Cardiac ventricle fibroblast (primary cell): ENCODE data around the gene TWNK. TPM values are rescaled to one million over a fixed set of nuclear protein-coding genes. Genes with fewer than 3 reads are reported as not detected.

Source experiments
- total RNA-seq: library from RNA; depleted of rRNA; stranded (reverse); fragments of >200 nt; gene quantifications from 2 replicates; pipeline ENCODE4 v1.2.3, GENCODE V29; 2015

TWNK gene
- 7.0 and 9.9 TPM in 2 replicates for total RNA-seq

DNA sequence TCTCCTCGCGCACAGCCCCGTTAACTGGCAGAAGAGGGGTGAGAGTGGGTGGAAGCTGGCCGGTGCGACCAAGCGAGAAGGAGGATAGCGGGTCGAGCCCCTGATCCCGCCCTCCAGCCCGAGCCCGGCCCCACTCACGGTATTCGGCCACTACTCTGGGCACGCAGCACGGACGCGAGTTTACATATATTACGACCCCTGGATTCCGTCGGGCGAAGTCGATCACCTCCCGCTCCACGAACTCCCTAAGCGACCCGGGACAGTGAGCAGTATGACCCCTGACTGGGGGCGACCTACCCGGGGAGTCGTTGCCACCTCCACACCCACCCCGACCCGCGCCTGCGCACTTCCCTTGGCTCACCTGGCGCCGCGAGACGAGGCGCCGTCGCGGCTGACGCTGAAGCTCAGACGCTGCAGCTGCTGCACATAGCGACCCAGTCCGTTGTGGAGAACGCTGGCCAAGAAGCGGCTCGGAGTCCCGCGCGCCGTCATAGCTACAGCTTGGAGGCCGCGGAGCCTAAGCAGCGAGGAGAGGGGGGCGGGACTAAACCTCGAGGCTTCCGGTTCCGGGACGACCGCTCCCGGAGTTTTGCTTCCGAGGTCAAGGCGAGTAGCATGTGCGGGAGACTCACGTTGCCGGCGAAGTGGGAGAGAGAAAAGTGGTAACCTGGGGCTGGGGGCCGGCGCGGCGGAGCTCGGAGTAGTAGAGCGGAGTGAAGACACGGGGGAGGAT is at the start of gene TWNK, which contains the start of gene MRPL43:
TSS of gene TWNK (plus strand) at position 592 of the 733 bp plus-strand sequence. CDS start 668 bp downstream, outside the sequence.
TSS of gene MRPL43 (minus strand) at position 546 of the 733 bp plus-strand sequence. CDS start at position 492, 54 bp downstream.

DNA sequence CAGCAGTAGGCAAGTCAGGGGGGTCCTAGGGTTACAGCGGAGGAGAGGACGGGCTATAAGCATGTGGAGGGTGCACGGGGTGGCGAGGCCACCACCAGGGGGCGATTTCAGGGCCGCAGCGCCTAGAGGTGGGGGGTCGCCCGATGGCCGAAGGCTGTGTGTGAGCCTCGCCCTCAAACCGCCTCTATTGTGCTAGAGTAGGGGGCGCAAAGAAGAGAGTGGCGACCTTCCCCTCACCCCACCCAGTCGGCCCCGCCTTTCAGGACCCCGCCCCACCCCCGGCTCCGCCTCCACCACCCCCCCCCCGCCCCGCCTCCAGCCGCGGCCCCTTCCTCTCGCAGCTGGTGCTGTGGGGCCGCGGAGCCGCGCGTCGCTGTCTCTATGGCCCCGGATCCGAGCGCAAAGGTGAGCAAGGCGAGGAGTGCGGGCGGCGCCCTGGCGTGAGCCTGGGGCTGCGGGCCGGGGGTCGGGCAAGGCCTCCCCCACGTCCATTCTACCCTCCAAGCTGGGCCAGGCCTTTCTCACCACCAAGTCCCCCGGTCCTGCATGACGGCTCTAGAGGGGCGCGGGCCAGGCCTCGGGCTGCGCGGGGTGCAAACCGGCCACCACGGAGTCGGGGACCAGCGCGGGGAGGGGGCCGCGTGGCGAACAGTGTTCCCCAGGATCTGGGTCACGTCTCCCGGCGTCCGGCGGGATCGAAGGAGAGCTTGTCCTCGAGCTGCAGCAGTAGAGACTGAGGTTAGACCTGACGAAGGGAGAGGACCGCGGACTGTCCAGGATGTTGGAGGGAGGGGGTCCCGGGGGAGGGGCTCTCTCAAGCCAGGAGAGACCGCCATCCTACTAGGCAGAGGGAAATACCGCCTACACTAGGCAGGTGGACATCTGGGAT is 17.9 kb upstream of the TWNK start, which contains the start of gene SEMA4G:
TSS of gene SEMA4G (plus strand) at position 318 of the 889 bp plus-strand sequence. CDS start 3,409 bp downstream, outside the sequence.

DNA sequence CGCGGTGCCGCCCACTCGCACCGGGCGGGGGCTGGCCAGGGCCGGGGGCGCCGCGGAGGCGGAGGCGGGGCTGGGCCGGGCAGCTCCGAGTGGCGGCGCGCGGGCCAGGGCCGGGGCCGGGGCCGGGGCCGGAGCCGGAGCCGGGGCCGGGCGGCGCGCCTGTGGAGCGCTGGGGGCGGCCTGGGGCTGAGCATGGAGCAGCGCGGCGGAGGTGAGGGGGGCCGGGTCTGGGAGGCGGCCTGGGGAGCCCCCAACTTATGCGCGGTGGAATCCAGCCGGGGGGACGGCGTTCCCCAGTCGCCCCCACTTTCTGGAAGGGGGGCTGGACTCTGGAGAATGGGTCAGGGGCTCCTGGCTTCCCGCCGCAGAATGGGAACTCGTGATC is 12.4 kb downstream of the TWNK start, which contains the start of gene LZTS2:
TSS of gene LZTS2 (plus strand) at position 67 of the 385 bp plus-strand sequence. CDS start 2,731 bp downstream, outside the sequence.

DNA sequence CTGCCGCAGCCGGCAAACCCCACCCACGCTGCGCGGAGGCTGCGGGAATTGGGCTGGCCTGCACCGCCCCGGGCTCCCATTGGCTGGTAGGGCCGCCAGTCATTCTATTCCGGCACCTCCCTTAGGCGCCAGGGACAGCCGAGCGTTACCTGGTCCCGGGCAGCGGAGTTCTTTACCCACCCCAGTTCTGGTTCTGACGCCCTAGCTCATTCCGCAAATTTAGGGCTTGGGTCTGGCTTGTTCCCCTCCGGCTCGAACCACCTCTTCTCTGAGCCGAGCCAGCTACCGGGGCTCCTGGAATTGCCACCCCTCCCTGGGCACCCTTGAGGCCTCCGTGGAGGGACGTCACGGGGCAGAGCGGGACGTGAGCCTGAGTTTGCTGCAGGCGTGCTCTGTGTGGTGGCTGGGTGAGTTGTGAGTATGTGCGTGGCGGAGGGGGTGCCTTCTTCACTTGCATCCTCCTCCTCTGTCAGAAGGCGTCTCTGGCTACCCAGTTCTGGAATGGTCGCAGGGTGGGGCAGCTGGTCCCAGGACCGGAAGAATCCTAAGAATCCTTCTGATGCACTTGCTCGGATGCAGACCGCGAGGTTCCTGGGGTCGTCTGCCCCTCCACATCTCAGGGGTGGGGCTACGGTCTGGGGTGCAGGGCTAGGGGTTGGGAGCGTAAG is 43.9 kb downstream of the TWNK start, which contains the start of the genes PDZD7 and SFXN3:
TSS of gene PDZD7 (minus strand) at position 2 of the 668 bp plus-strand sequence. CDS start 910 bp downstream, outside the sequence.
TSS of gene SFXN3 (plus strand) at position 107 of the 668 bp plus-strand sequence. CDS start 3,461 bp downstream, outside the sequence.

Other genes starting within 250 kb of the TWNK start
- gene PAX2, start 242.0 kb upstream of the TWNK start, total RNA-seq = not detected in 2 replicates
- gene SLF2, start 74.6 kb upstream of the TWNK start, total RNA-seq = 14.1 and 14.5 TPM in 2 replicates
- 0.94 and 1.8 TPM in 2 replicates for gene SEMA4G, start 18.0 kb upstream of the TWNK start, total RNA-seq
- gene MRPL43, start within 50 bp of the TWNK start, total RNA-seq = 58.3 and 76.3 TPM in 2 replicates
- 68.6 and 89.0 TPM in 2 replicates for gene LZTS2, start 12.3 kb downstream of the TWNK start, total RNA-seq
- gene PDZD7, start 43.6 kb downstream of the TWNK start, total RNA-seq = 0.06 and 1.4 TPM in 2 replicates
- gene SFXN3, start 43.7 kb downstream of the TWNK start, total RNA-seq = 26.9 and 32.9 TPM in 2 replicates
- gene KAZALD1, start 74.4 kb downstream of the TWNK start, total RNA-seq = 23.5 and 25.0 TPM in 2 replicates
- not detected in 2 replicates for gene TLX1, start 143.8 kb downstream of the TWNK start, total RNA-seq
- not detected in 2 replicates for gene LBX1, start 241.9 kb downstream of the TWNK start, total RNA-seq